ENCODE results near the gene RASA3. TPM values are rescaled to one million over a fixed set of nuclear protein-coding genes. Genes with fewer than 3 reads are reported as not detected.
A peak's percentile ranks its signal among the peaks of the same experiment; 100 is the strongest.

RASA3 gene
- total RNA-seq, 1 experiment from 2014 or later: 10.0 TPM

DNA sequence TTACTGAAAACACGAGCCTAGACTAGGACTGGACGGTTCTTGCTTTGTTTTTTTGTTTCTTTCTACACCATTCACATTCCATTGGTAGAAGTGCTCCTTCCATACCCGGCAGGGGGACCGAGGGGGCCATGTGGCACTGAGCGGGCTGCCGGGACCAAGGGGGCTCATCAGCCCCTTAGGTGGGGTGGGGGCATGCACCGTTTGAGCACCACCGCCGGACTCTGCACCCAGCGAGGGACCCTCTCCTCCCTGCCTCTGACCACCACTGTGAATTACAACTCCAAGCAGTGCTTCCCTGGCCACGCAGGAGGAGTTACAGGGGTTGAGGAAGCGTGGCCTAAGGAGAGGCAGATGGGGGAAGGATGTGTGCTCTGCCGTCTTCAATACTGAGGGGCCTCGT lies 31.6 kb upstream of the RASA3 start:
- intact Hi-C loops (cut with micrococcal nuclease; ENCODE audit: unreplicated experiment): no loop called here
- ChIA-PET POLR2A (ENCODE audit: unreplicated experiment) (no interaction called here), CTCF (no interaction called here)
- no peaks in the 10 kb centered on the region for H3K9me2 ChIP-seq (ENCODE audit: insufficient read depth)
- no peaks in the 10 kb centered on the region for H3F3A ChIP-seq (ENCODE audit: insufficient read depth, low read depth)
- H3K4me2 ChIP-seq: no peak overlapping the region
- TF ChIP-seq EZH2 (IDR thresholded peaks at IDR 0.05; ENCODE audit: low read depth): no peak
- TF ChIP-seq, protein P1, sequence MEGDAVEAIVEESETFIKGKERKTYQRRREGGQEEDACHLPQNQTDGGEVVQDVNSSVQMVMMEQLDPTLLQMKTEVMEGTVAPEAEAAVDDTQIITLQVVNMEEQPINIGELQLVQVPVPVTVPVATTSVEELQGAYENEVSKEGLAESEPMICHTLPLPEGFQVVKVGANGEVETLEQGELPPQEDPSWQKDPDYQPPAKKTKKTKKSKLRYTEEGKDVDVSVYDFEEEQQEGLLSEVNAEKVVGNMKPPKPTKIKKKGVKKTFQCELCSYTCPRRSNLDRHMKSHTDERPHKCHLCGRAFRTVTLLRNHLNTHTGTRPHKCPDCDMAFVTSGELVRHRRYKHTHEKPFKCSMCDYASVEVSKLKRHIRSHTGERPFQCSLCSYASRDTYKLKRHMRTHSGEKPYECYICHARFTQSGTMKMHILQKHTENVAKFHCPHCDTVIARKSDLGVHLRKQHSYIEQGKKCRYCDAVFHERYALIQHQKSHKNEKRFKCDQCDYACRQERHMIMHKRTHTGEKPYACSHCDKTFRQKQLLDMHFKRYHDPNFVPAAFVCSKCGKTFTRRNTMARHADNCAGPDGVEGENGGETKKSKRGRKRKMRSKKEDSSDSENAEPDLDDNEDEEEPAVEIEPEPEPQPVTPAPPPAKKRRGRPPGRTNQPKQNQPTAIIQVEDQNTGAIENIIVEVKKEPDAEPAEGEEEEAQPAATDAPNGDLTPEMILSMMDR (conservative IDR thresholded peaks at IDR 0.05): no peak
- no peaks in the 10 kb centered on the region for H3K79me2 ChIP-seq (ENCODE audit: low read depth)
- no peaks in the 10 kb centered on the region for H3K36me3 ChIP-seq (ENCODE audit: low read depth)
- peaks cover 33% of the 10 kb centered on the region; the same call in 1 of the 2 replicates for H3K27me3 ChIP-seq (ENCODE audit: insufficient read depth, low read depth)
- H4K20me1 ChIP-seq (ENCODE audit: insufficient read depth): no peaks in the 10 kb centered on the region
- no peak overlapping the region for H3K27ac ChIP-seq
- DNase-seq: no peak
- no peaks in the 10 kb centered on the region for H3K9me3 ChIP-seq (ENCODE audit: insufficient read depth, low read depth)
- BruUV-seq (replicated peaks): no TSS peak
- H3K4me3 ChIP-seq: no peak overlapping the region
- 0 out of 2 replicates have a peak, but pooled peaks cover 6% of the 10 kb centered on the region for H3K4me1 ChIP-seq (replicated peaks; ENCODE audit: insufficient read depth)
- no peak overlapping the region for H2AFZ ChIP-seq

DNA sequence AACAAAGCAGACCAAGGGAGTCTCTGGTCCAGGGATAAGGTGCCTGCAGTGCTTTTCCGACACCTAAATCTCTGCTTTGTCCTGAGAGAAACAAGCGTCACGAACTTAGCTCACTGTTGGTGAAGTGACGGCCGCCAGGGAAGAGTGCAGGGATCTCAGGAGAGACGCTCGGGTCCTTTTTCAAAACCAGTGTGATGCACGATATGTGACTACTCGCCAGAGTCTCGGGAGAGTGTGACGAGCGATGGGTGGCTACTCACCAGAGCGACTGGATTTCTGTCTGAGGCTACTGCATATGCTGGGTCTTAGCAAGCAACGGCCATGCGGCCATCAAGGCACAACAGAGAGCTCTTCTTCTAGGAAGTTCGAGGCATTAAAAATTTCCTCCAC lies 30.1 kb upstream of the RASA3 start:
- Histone ChIP-seq H3K9me3 (ENCODE audit: insufficient read depth, low read depth) (no peaks in the 10 kb centered on the region), H3K4me1 (replicated peaks; ENCODE audit: insufficient read depth) (0 out of 2 replicates have a peak, but pooled peaks cover 9% of the 10 kb centered on the region), H3K27ac (no peak overlapping the region), H3K9me2 (ENCODE audit: insufficient read depth) (no peaks in the 10 kb centered on the region), H3K4me3 (no peak overlapping the region), H3K27me3 (ENCODE audit: insufficient read depth, low read depth) (peaks cover 33% of the 10 kb centered on the region; the same call in 1 of the 2 replicates), H3K79me2 (ENCODE audit: low read depth) (no peaks in the 10 kb centered on the region), H2AFZ (peak overlapping the region; percentile 45; the same call in 1 of the 2 replicates), H3K36me3 (ENCODE audit: low read depth) (no peaks in the 10 kb centered on the region), H3K4me2 (peak overlapping the region; percentile 61; the same call in 1 of the 2 replicates), H4K20me1 (ENCODE audit: insufficient read depth) (no peaks in the 10 kb centered on the region), H3F3A (ENCODE audit: insufficient read depth, low read depth) (no peaks in the 10 kb centered on the region)
- CTCF ChIA-PET: interaction anchor here (0.6 kb wide), 1 partner anchor 82 kb away, joined by 3 read pairs; no protein-coding TSS in a partner anchor
- BruUV-seq (replicated peaks): no TSS peak
- DNase-seq: no peak
- no peak for TF ChIP-seq EZH2 (IDR thresholded peaks at IDR 0.05; ENCODE audit: low read depth)
- TF ChIP-seq, protein P1 (conservative IDR thresholded peaks at IDR 0.05): no peak
- POLR2A ChIA-PET (ENCODE audit: unreplicated experiment): no interaction called here
- intact Hi-C loops (cut with micrococcal nuclease; ENCODE audit: unreplicated experiment): no loop called here

- no peak for TF ChIP-seq EZH2 (IDR thresholded peaks at IDR 0.05; ENCODE audit: low read depth)
- TF ChIP-seq, protein P1 (conservative IDR thresholded peaks at IDR 0.05): no peak
- H3K27ac ChIP-seq: no peak overlapping the region
- DNase-seq: peak in 1 of 2 experiments; percentile 16
- H3K79me2 ChIP-seq (ENCODE audit: low read depth): no peaks in the 10 kb centered on the region
- H3F3A ChIP-seq (ENCODE audit: insufficient read depth, low read depth): peaks cover 6% of the 10 kb centered on the region; the same call in 1 of the 2 replicates
- H3K4me3 ChIP-seq: peak overlapping the region; percentile 23; the same call in 1 of the 2 replicates
- no peaks in the 10 kb centered on the region for H3K9me2 ChIP-seq (ENCODE audit: insufficient read depth)
- peak overlapping the region; percentile 61 for H3K4me2 ChIP-seq
- no peaks in the 10 kb centered on the region for H4K20me1 ChIP-seq (ENCODE audit: insufficient read depth)
- H3K4me1 ChIP-seq (replicated peaks; ENCODE audit: insufficient read depth): 0 out of 2 replicates have a peak, but pooled peaks cover 9% of the 10 kb centered on the region
- peak overlapping the region; percentile 45; the same call in 1 of the 2 replicates for H2AFZ ChIP-seq
- POLR2A ChIA-PET (ENCODE audit: unreplicated experiment): no interaction called here
- peaks cover 33% of the 10 kb centered on the region; the same call in 1 of the 2 replicates for H3K27me3 ChIP-seq (ENCODE audit: insufficient read depth, low read depth)
- intact Hi-C loops (cut with micrococcal nuclease; ENCODE audit: unreplicated experiment): no loop called here
- no peaks in the 10 kb centered on the region for H3K36me3 ChIP-seq (ENCODE audit: low read depth)
- no peaks in the 10 kb centered on the region for H3K9me3 ChIP-seq (ENCODE audit: insufficient read depth, low read depth)
- BruUV-seq (replicated peaks): no TSS peak
- CTCF ChIA-PET: interaction anchor here (0.6 kb wide), 1 partner anchor 83 kb away, joined by 3 read pairs; no protein-coding TSS in a partner anchor
Measured at GRCh38 chr13:114161644-114162532, 29.5 kb upstream of the RASA3 start.
